ENCODE data around the gene BASP1. TPM values are rescaled to one million over a fixed set of nuclear protein-coding genes. Genes with fewer than 3 reads are reported as not detected.

The BASP1 gene
- total RNA-seq, 4 donors from 2014 or later: 22.1 to 37.1 (median 26.8) TPM

GRCh38 chr5:17265041-17265440 is 47.6 kb downstream of the BASP1 start:
- TF ChIP-seq POLR2A (IDR thresholded peaks at IDR 0.05): no peak
- no peak for TF ChIP-seq CTCF (IDR thresholded peaks at IDR 0.05)
- intact Hi-C loops (cut with DNase I; ENCODE audit: low total_unique reads): no loop called here
- 95 to 99% methylated on average over 2 of the region's 2 CpGs for WGBS, 2 donors
- no peak overlapping the region for H3K4me3 ChIP-seq (ENCODE audit: low read depth, poor library complexity, severe bottlenecking)
- no peak for DNase-seq (ENCODE audit: low spot score in 2 of 2)

- intact Hi-C loops (cut with DNase I; ENCODE audit: low total_unique reads): no loop called here
- 90 to 96% methylated on average over 5 of the region's 5 CpGs for WGBS, 2 donors
- DNase-seq (ENCODE audit: low spot score in 2 of 2): no peak
These were observed 49.7 kb downstream of the BASP1 start for GRCh38 chr5:17267106-17267505.

GRCh38 chr5:17269201-17269600 is 51.8 kb downstream of the BASP1 start:
- WGBS, 2 donors: 70 to 74% methylated on average over 6 of the region's 6 CpGs

More at GRCh38 chr5:17267106-17267505, 49.7 kb downstream of the BASP1 start:
- no peak for TF ChIP-seq CTCF (IDR thresholded peaks at IDR 0.05)
- no peak for TF ChIP-seq POLR2A (IDR thresholded peaks at IDR 0.05)
- H3K4me3 ChIP-seq (ENCODE audit: low read depth, poor library complexity, severe bottlenecking): no peak overlapping the region

GRCh38 chr5:17272111-17272510 is 54.7 kb downstream of the BASP1 start:
- WGBS, 2 donors: 88 to 90% methylated on average over 3 of the region's 3 CpGs
- H3K4me3 ChIP-seq (ENCODE audit: low read depth, poor library complexity, severe bottlenecking): no peak overlapping the region
- intact Hi-C loops (cut with DNase I; ENCODE audit: low total_unique reads): no loop called here
- no peak for DNase-seq (ENCODE audit: low spot score in 2 of 2)
- no peak for TF ChIP-seq POLR2A (IDR thresholded peaks at IDR 0.05)
- no peak for TF ChIP-seq CTCF (IDR thresholded peaks at IDR 0.05)

More at GRCh38 chr5:17269201-17269600, 51.8 kb downstream of the BASP1 start:
- TF ChIP-seq CTCF (IDR thresholded peaks at IDR 0.05) (no peak), POLR2A (IDR thresholded peaks at IDR 0.05) (no peak)
- DNase-seq (ENCODE audit: low spot score in 2 of 2): no peak
- H3K4me3 ChIP-seq (ENCODE audit: low read depth, poor library complexity, severe bottlenecking): no peak overlapping the region
- intact Hi-C loops (cut with DNase I; ENCODE audit: low total_unique reads): no loop called here

- TF ChIP-seq CTCF (IDR thresholded peaks at IDR 0.05) (no peak), POLR2A (IDR thresholded peaks at IDR 0.05) (no peak)
- no peak for DNase-seq (ENCODE audit: low spot score in 2 of 2)
- WGBS, 2 donors: 97 to 99% methylated on average over 46 to 54 of the region's 57 CpGs
- H3K4me3 ChIP-seq (ENCODE audit: low read depth, poor library complexity, severe bottlenecking): no peak overlapping the region
- intact Hi-C loops (cut with DNase I; ENCODE audit: low total_unique reads): no loop called here
These were observed 58.1 kb downstream of the BASP1 start for GRCh38 chr5:17275289-17276158.
